ENCODE data around the gene POLDIP3.
"Not testable (repeated sequence)": the region's sequence is repeated elsewhere in the genome, so short reads cannot be mapped to it uniquely, and the experiment has no call there.

The POLDIP3 gene

GRCh38 chr22:42608136-42608822, 6.4 kb downstream of the POLDIP3 start (continued):
- TF ChIP-seq ZNF155 (tag by site-specific recombination; IDR thresholded peaks at IDR 0.05), result no peak
- no peak for TF ChIP-seq ZNF169 (tag by site-specific recombination; IDR thresholded peaks at IDR 0.05)
- no peak for TF ChIP-seq ZNF112 (tag by site-specific recombination; IDR thresholded peaks at IDR 0.05)
- TF ChIP-seq ZNF830 (tag by site-specific recombination; IDR thresholded peaks at IDR 0.05; ENCODE audit: low read depth), result no peak
- TF ChIP-seq ZNF76 (tag by site-specific recombination; IDR thresholded peaks at IDR 0.05; ENCODE audit: borderline replicate concordance, low read depth), result no peak
- no peak for TF ChIP-seq ZNF184 (tag by site-specific recombination; IDR thresholded peaks at IDR 0.05)
- no peak for TF ChIP-seq ZSCAN5A (tag by site-specific recombination; IDR thresholded peaks at IDR 0.05)

DNA sequence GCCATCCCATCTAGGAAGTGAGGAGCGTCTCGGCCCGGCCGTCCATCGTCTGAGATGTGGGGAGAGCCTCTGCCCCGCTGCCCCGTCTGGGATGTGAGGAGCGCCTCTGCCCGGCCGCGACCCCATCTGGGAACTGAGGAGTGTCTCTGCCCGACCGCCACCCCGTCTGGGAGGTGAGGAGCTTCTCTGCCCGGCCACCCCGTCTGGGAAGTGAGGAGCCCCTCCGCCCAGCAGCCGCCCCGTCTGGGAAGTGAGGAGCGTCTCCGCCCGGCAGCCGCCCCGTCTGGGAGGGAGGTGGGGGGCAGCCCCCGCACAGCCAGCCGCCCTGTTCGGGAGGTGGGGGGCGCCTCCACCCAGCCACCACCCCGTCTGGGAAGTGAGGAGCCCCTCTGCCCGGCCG, 7.0 kb downstream of the POLDIP3 start:
- H3K27ac ChIP-seq (ENCODE audit: extremely low read depth, low read depth, low read length); H3K4me3 ChIP-seq (ENCODE audit: low read depth, low read length); H3K9me3 ChIP-seq (ENCODE audit: control insufficient read depth, insufficient read depth, low read depth, low read length); H3K4me1 ChIP-seq (ENCODE audit: control insufficient read depth, insufficient read depth, low read length); POLR2A ChIA-PET; CTCF ChIA-PET: not testable (repeated sequence)
- peak; percentile 99 for TF ChIP-seq KLF1 (tag by site-specific recombination; IDR thresholded peaks at IDR 0.05)
- H3K36me3 ChIP-seq (ENCODE audit: control insufficient read depth in 2 of 2, insufficient read depth in 1 of 2, low read length in 2 of 2), result peaks cover 22 to 76% of the 10 kb centered on the region in 2 experiments

- ChIA-PET POLR2A (no interaction called here), CTCF (interaction anchor here (0.7 kb wide), 1 partner anchor 627 kb away, joined by 3 read pairs; no protein-coding TSS in a partner anchor)
- 0 out of 2 replicates have a peak, but pooled peaks cover 3% of the 10 kb centered on the region for H3K4me1 ChIP-seq (ENCODE audit: control insufficient read depth, insufficient read depth, low read length)
- peaks cover 35 to 79% of the 10 kb centered on the region in 2 experiments for H3K36me3 ChIP-seq (ENCODE audit: control insufficient read depth in 2 of 2, insufficient read depth in 1 of 2, low read length in 2 of 2)
- no peak overlapping the region for H3K27ac ChIP-seq (ENCODE audit: extremely low read depth, low read depth, low read length)
- no peak overlapping the region for H3K4me3 ChIP-seq (ENCODE audit: low read depth, low read length)
- TF ChIP-seq ZNF416 (tag by site-specific recombination; IDR thresholded peaks at IDR 0.05), result no peak
- peak; percentile 87 for TF ChIP-seq GLIS1 (tag by site-specific recombination; IDR thresholded peaks at IDR 0.05)
- no peak for TF ChIP-seq SCRT1 (tag by site-specific recombination; IDR thresholded peaks at IDR 0.05; ENCODE audit: borderline replicate concordance)
- peak; percentile 14; the same call in 1 of the 2 replicates for TF ChIP-seq ZIC2 (tag by site-specific recombination; IDR thresholded peaks at IDR 0.05)
- no peak for TF ChIP-seq ZNF561 (tag by site-specific recombination; IDR thresholded peaks at IDR 0.05; ENCODE audit: borderline replicate concordance)
- H3K9me3 ChIP-seq (ENCODE audit: control insufficient read depth, insufficient read depth, low read depth, low read length), result no peaks in the 10 kb centered on the region
Observed at GRCh38 chr22:42604403-42604802, 10.3 kb downstream of the POLDIP3 start.

DNA sequence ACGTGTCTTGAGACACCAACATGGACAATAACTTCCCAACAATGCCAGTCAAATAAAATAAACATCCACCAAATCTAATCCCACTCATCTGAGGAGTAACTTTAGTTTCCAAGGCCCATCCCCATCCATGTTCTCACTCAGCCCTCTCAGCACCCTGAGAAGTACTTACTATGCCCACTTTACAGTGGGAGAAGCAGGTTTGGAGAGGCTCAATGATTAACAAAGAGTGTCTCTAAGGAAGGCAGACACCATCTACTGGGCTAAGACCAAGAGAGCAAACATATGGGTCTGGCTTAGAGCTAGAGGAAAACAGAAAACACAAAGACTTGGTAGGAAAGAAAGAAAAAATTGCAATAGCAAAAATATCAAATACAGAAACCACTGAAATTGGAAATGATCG, 11.3 kb downstream of the POLDIP3 start:
- CTCF ChIA-PET, result interaction anchor here (0.6 to 0.7 kb wide), 2 partner anchors 9 to 34 kb away, joined by 4 read pairs; no protein-coding TSS in a partner anchor
- Histone ChIP-seq H3K4me1 (ENCODE audit: control insufficient read depth, insufficient read depth, low read length) (no peaks in the 10 kb centered on the region), H3K36me3 (ENCODE audit: control insufficient read depth in 2 of 2, insufficient read depth in 1 of 2, low read length in 2 of 2) (peaks cover 45 to 79% of the 10 kb centered on the region in 2 experiments), H3K4me3 (ENCODE audit: low read depth, low read length) (no peak overlapping the region), H3K9me3 (ENCODE audit: control insufficient read depth, insufficient read depth, low read depth, low read length) (no peaks in the 10 kb centered on the region), H3K27ac (ENCODE audit: extremely low read depth, low read depth, low read length) (no peak overlapping the region)
- no peak for TF ChIP-seq ZNF621 (tag by site-specific recombination; IDR thresholded peaks at IDR 0.05)
- no peak for TF ChIP-seq OSR2 (tag by site-specific recombination; IDR thresholded peaks at IDR 0.05)
- TF ChIP-seq ZNF585B (tag by site-specific recombination; IDR thresholded peaks at IDR 0.05), result no peak
- TF ChIP-seq ZNF610 (tag by site-specific recombination; IDR thresholded peaks at IDR 0.05; ENCODE audit: borderline replicate concordance), result no peak
- TF ChIP-seq KLF16 (tag by site-specific recombination; IDR thresholded peaks at IDR 0.05), result no peak
- TF ChIP-seq, protein P1, sequence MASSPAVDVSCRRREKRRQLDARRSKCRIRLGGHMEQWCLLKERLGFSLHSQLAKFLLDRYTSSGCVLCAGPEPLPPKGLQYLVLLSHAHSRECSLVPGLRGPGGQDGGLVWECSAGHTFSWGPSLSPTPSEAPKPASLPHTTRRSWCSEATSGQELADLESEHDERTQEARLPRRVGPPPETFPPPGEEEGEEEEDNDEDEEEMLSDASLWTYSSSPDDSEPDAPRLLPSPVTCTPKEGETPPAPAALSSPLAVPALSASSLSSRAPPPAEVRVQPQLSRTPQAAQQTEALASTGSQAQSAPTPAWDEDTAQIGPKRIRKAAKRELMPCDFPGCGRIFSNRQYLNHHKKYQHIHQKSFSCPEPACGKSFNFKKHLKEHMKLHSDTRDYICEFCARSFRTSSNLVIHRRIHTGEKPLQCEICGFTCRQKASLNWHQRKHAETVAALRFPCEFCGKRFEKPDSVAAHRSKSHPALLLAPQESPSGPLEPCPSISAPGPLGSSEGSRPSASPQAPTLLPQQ (tag by site-specific recombination; IDR thresholded peaks at IDR 0.05), result no peak
- no peak for TF ChIP-seq ZIC2 (tag by site-specific recombination; IDR thresholded peaks at IDR 0.05)
- no peak for TF ChIP-seq PBX3 (CRISPR knock-in tag; IDR thresholded peaks at IDR 0.05)
- TF ChIP-seq MYNN (tag by site-specific recombination; IDR thresholded peaks at IDR 0.05; ENCODE audit: borderline replicate concordance), result no peak
- POLR2A ChIA-PET, result no interaction called here

Measured in HEK293 (cell line).